ENCODE measurements around the gene TTC34.

- TF ChIP-seq POLR2A (IDR thresholded peaks at IDR 0.05; ENCODE audit: low read length) (no peak), GATA1 (IDR thresholded peaks at IDR 0.05; ENCODE audit: low read depth, low read length) (no peak)
Observed at GRCh38 chr1:2629627-2630497, 171.6 kb downstream of the TTC34 start.
